HepG2 (cell line): Measurements from ENCODE around the gene NEUROD6.

Experiments used
- CTCF ChIP-seq: sonication (generic); formaldehyde crosslinking; IDR thresholded peaks from 2 replicates; pipeline ENCODE4 v1.5.0; 2020; ENCODE audit warnings: mild to moderate bottlenecking, missing genetic modification reagents, moderate library complexity
- HCFC1 ChIP-seq: fragments of 150-350 bp; IDR thresholded peaks from 2 replicates; pipeline ENCODE4 v1.6.1; 2014; ENCODE audit warnings: low read depth, low read length
- HDAC6 ChIP-seq: fragments of 200-600 bp; sonication (generic); IDR thresholded peaks from 2 replicates; pipeline ENCODE4 v1.7.0; 2017; ENCODE audit warnings: mild to moderate bottlenecking, antibody characterized with exemption, low read length, low read depth
- MTF1 ChIP-seq: sonication (generic); formaldehyde crosslinking; IDR thresholded peaks from 2 replicates; pipeline ENCODE4 v1.5.0; 2020; ENCODE audit warnings: missing genetic modification reagents
- MXI1 ChIP-seq: IDR thresholded peaks from 3 replicates; pipeline ENCODE4 v1.6.1; 2012; ENCODE audit warnings: low read depth, low read length, inconsistent platforms, borderline replicate concordance
- NFYB ChIP-seq: sonication (generic); formaldehyde crosslinking; IDR thresholded peaks from 2 replicates; pipeline ENCODE4 v1.4.0; 2020; ENCODE audit warnings: missing genetic modification reagents
- NR2C2 ChIP-seq: sonication (generic); formaldehyde crosslinking; IDR thresholded peaks from 2 replicates; pipeline ENCODE4 v1.4.0; 2020; ENCODE audit warnings: missing genetic modification reagents, mild to moderate bottlenecking, moderate library complexity, borderline replicate concordance
- NR2F6 ChIP-seq, 2 experiments: IDR thresholded peaks; 2 replicates each; pipeline ENCODE4 v1.6.1; 2016; ENCODE audit warnings: antibody characterized with exemption in 1 of 2, mild to moderate bottlenecking in 1 of 2
- RELA ChIP-seq: sonication (generic); formaldehyde crosslinking; IDR thresholded peaks from 2 replicates; pipeline ENCODE4 v1.4.0; 2020; ENCODE audit warnings: missing genetic modification reagents
- ZNF639 ChIP-seq: conservative IDR thresholded peaks from 2 replicates; pipeline ENCODE4 v1.6.1; 2018; ENCODE audit warnings: missing genetic modification reagents
- ZSCAN25 ChIP-seq: sonication (generic); formaldehyde crosslinking; IDR thresholded peaks from 2 replicates; pipeline ENCODE4 v1.8.0; 2022; ENCODE audit warnings: mild to moderate bottlenecking, missing genetic modification reagents

DNA sequence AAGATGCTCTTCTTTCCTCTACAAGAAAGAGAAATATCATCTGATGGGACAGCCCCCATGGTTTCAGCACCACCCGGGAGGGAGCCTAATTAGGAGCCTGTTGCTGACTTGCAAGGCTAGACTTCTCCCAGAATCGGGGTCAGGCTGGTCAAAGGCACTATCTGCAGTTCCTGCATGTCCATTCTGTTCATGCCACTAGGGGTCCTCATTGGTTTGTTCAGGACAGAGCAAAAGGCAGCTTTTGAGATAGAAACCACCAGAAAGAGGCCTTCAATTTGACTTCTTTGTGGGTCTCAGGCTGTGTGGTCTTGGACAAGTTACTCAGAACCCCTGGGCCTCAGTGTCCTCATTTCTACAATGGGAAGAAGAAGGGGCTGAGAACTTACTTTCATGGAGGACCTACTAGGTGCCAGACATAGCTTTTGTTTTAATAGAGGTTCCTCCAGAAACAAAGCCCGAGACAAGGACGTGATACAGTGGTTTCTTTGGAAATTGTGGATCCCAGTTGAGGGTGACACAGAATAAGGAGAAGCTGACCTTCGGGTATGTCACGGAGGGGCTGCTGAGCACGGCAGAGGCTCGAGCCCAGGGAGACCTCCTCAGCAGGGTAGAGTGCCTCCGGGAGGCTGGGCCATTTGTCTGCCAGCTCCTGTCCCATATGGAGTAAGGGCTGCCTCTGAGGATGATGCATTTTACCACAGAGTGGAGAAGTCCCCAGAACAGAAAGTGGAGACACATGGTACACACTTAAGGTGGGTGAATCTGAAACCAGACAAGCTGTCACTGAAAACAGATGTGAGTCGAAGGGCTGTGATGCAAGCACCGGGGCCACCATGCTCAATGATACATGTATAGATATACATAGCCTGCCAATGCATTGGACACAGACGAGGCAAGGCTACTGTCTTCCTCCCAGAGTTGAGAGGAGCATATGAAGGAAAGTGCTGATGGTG lies 33.1 kb upstream of the NEUROD6 start:
- TF ChIP-seq MXI1 (no peak), NFYB (CRISPR knock-in tag) (no peak), HCFC1 (no peak), NR2F6 (IDR thresholded peaks at IDR 0.05) (no peak), NR2F6 (CRISPR knock-in tag; IDR thresholded peaks at IDR 0.05) (no peak), CTCF (CRISPR knock-in tag) (peak; percentile 64), ZNF639 (no peak), MTF1 (CRISPR knock-in tag) (no peak), ZSCAN25 (CRISPR knock-in tag) (no peak), RELA (CRISPR knock-in tag) (no peak), HDAC6 (no peak), NR2C2 (CRISPR knock-in tag) (no peak)
